Spleen (tissue), 7 donors: ENCODE data around the gene BLTP3A.

Experiments used
- POLR2A ChIP-seq, 3 donors: fragments of 450-650 bp; IDR thresholded peaks; one replicate each; pipeline ENCODE4 v1.5.1; 2017; ENCODE audit warnings: antibody characterized with exemption in 3 of 3, mild to moderate bottlenecking in 1 of 3
- TF ChIP-seq, protein P1 (sequence below), 11 experiments: fragments of 200-600 bp in 7 of 11; fragments of 450-650 bp in 4 of 11; sonication (generic) in 4 of 11; IDR thresholded peaks in 8 of 11; conservative IDR thresholded peaks in 3 of 11; 1 replicate in 7 of 11; 2 replicates in 4 of 11; pipeline versions ENCODE4 v1.4.0 to v1.8.0; 2016 to 2021; ENCODE audit warnings: antibody characterized with exemption in 11 of 11, inconsistent platforms in 4 of 11, mild to moderate bottlenecking in 1 of 11
- donor health status: DM: no; HTN: no; CAD: no; lungs with moderate emphysema.
- donor health status: DM: no; HTN: no; CAD: no.
- donor health status: DM: no; HTN: no; CAD: no.

DNA sequence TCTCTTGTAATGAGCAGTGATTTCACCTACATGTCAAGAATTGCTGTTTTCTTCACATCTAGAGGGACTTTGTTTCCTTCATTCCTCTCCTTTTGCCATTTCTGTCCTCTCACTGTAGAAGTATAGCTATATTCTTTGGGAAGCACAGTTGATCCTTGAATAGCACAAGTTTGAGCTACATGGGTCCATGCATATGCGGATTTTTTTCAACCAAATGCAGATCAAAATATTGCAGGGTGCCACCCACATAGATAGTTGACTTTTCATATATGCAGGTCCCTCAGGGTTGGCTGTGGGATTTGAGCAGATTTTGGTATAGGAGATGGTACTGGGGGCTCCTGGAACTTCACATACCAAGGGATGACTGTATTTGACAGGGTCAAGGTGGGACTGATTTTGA is 41.1 kb downstream of the BLTP3A start:
- TF ChIP-seq, protein P1, sequence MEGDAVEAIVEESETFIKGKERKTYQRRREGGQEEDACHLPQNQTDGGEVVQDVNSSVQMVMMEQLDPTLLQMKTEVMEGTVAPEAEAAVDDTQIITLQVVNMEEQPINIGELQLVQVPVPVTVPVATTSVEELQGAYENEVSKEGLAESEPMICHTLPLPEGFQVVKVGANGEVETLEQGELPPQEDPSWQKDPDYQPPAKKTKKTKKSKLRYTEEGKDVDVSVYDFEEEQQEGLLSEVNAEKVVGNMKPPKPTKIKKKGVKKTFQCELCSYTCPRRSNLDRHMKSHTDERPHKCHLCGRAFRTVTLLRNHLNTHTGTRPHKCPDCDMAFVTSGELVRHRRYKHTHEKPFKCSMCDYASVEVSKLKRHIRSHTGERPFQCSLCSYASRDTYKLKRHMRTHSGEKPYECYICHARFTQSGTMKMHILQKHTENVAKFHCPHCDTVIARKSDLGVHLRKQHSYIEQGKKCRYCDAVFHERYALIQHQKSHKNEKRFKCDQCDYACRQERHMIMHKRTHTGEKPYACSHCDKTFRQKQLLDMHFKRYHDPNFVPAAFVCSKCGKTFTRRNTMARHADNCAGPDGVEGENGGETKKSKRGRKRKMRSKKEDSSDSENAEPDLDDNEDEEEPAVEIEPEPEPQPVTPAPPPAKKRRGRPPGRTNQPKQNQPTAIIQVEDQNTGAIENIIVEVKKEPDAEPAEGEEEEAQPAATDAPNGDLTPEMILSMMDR (IDR thresholded peaks at IDR 0.05 in 8 of 11, conservative IDR thresholded peaks at IDR 0.05 in 3 of 11) = no peak
- TF ChIP-seq POLR2A (IDR thresholded peaks at IDR 0.05) = no peak
